GM12873 (cell line): Measurements from ENCODE around the gene GNAS.

ENCODE experiments used
- TF ChIP-seq, protein P1 (sequence below): IDR thresholded peaks from 2 replicates; pipeline ENCODE4 v1.5.1; 2012; ENCODE audit warnings: low read depth, mild to moderate bottlenecking, moderate library complexity, low read length, control low read depth; ENCODE audit not compliant: insufficient read depth; ENCODE audit errors: missing control alignments

The GNAS gene

DNA sequence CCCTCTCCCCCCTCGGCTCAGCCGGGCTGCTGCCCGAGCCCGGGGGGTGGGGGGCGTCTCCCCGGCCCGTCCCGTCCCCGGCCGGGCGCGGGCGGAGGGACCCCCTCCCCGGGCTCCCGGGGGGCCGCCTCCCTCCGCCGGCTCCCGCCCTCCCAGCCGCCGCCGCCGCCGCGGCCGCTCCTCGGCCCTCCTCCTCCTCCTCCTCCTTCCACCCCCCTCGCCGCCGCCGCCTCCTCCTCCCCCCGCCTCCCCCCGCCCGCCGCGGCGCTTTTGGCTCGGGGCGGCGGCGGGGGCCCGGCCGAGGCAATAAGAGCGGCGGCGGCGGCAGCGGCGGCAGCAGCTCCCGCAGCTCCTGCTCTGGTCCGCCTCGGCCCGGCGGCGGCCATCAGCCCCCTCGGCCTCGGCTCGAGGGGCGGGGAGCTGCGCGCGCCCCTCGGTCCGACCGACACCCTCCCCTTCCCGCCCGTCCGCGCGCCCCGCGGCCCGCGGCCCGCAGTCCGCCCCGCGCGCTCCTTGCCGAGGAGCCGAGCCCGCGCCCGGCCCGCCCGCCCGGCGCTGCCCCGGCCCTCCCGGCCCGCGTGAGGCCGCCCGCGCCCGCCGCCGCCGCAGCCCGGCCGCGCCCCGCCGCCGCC, 38.7 kb downstream of the GNAS start:
- TF ChIP-seq, protein P1, sequence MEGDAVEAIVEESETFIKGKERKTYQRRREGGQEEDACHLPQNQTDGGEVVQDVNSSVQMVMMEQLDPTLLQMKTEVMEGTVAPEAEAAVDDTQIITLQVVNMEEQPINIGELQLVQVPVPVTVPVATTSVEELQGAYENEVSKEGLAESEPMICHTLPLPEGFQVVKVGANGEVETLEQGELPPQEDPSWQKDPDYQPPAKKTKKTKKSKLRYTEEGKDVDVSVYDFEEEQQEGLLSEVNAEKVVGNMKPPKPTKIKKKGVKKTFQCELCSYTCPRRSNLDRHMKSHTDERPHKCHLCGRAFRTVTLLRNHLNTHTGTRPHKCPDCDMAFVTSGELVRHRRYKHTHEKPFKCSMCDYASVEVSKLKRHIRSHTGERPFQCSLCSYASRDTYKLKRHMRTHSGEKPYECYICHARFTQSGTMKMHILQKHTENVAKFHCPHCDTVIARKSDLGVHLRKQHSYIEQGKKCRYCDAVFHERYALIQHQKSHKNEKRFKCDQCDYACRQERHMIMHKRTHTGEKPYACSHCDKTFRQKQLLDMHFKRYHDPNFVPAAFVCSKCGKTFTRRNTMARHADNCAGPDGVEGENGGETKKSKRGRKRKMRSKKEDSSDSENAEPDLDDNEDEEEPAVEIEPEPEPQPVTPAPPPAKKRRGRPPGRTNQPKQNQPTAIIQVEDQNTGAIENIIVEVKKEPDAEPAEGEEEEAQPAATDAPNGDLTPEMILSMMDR: no peak

DNA sequence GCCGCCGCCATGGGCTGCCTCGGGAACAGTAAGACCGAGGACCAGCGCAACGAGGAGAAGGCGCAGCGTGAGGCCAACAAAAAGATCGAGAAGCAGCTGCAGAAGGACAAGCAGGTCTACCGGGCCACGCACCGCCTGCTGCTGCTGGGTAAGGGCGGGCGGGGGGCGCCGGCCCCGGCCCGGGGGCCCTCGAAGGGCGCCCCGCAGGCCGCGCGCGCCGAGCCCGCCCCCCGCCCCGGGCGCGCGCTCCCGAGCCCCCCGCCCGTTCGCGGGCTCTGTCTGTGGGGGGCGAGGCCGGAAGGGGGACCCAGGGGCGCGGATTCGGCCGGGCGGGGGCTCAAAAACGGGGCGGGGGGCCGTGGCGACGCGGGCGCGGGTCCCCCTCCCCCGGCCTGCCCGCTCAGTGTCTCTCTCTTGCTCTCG, 39.2 kb downstream of the GNAS start:
- TF ChIP-seq, protein P1: no peak

GRCh38 chr20:58892141-58892931, 39.8 kb downstream of the GNAS start:
- TF ChIP-seq, protein P1: peak; percentile 3

GRCh38 chr20:58892932-58893224, 40.4 kb downstream of the GNAS start:
- TF ChIP-seq, protein P1: no peak

GRCh38 chr20:58893355-58894120, 41.0 kb downstream of the GNAS start:
- TF ChIP-seq, protein P1: no peak

DNA sequence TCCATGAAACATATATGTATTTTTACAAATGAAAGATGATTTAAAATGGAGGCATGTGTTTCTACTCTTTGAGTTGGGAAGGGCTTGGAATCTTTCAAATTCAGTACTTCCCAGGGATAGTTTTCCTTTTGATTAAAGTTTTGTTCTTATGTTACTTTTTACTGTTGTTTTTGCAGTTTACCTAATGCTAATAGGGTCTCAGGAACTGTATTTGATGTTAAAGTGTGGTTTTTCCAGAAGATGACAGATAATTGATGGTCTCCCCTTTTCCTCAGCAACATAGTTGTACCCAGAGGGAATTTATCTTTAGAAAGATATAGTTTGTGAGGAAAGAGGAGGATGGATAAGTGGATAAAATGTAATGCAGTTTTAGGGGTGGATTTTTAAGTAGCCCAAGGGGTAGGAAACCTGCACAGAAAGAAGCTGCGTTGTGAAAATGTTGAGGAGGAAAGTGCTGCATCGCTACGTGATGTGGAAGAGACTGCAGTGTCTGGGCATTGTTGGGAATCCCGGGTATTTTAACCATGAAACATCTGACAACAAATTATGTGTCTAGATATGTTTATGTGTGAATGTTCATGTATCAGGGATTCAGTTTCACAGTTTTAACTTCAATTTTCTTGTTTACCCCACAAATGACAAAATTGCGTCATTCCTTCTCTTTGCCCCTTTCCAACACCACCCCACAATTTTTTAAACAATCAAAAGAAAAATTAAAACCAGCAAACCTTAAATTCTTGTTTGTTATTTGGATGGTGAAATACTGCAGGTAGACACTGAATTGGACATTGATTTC, 42.3 kb downstream of the GNAS start:
- TF ChIP-seq, protein P1: no peak
